K562 (cell line): ENCODE data around the gene GDF9. TPM values are rescaled to one million over a fixed set of nuclear protein-coding genes. Genes with fewer than 3 reads are reported as not detected.

Experiments
- ATF6 ChIP-seq: sonication (generic); formaldehyde crosslinking; IDR thresholded peaks from 2 replicates; pipeline ENCODE4 v1.4.0; 2020; ENCODE audit warnings: mild to moderate bottlenecking, missing genetic modification reagents
- BACH1 ChIP-seq: fragments of 200-800 bp; sonication (Bioruptor generic); IDR thresholded peaks from 2 replicates; pipeline ENCODE4 v1.6.1; 2016; ENCODE audit warnings: missing genetic modification characterization, missing compliant biosample characterization
- BDP1 ChIP-seq: IDR thresholded peaks from 3 replicates; pipeline ENCODE4 v1.6.1; 2011; ENCODE audit not compliant: insufficient read length, insufficient read depth
- EHMT2 ChIP-seq: fragments of 450-650 bp; IDR thresholded peaks from 2 replicates; pipeline ENCODE4 v1.6.1; 2018; ENCODE audit warnings: antibody characterized with exemption
- ETV5 ChIP-seq: sonication (generic); formaldehyde crosslinking; IDR thresholded peaks from 2 replicates; pipeline ENCODE4 v1.4.0; 2020; ENCODE audit warnings: low read depth, mild to moderate bottlenecking, missing genetic modification reagents
- GTF2E2 ChIP-seq: fragments of 200-800 bp; sonication (Bioruptor generic); IDR thresholded peaks from 2 replicates; pipeline ENCODE4 v1.6.1; 2016; ENCODE audit warnings: missing genetic modification characterization, missing compliant biosample characterization
- HLTF ChIP-seq: fragments of 450-650 bp; IDR thresholded peaks from 2 replicates; pipeline ENCODE4 v1.6.1; 2016
- JUND ChIP-seq, 2 experiments: IDR thresholded peaks; 2 replicates in 1 of 2; 3 replicates in 1 of 2; pipeline ENCODE4 v1.6.1; 2011; ENCODE audit warnings: borderline replicate concordance in 2 of 2, low read depth in 2 of 2, low read length in 2 of 2, improper control_type of control experiment in 1 of 2, missing biosample characterization in 1 of 2, missing genetic modification characterization in 1 of 2, missing genetic modification reagents in 1 of 2
- RAD51 ChIP-seq: fragments of 450-650 bp; IDR thresholded peaks from 2 replicates; pipeline ENCODE4 v1.7.1; 2016; ENCODE audit warnings: low read depth, mild to moderate bottlenecking, borderline replicate concordance
- RCOR1 ChIP-seq, 2 experiments: IDR thresholded peaks; 2 replicates each; pipeline ENCODE4 v1.6.1; 2012; ENCODE audit warnings: low read depth in 2 of 2, low read length in 2 of 2, borderline replicate concordance in 1 of 2, improper control_type of control experiment in 1 of 2
- SIX5 ChIP-seq, 2 experiments: IDR thresholded peaks; 2 replicates each; pipeline ENCODE4 v1.6.1; 2011; ENCODE audit warnings: low read length in 2 of 2, borderline replicate concordance in 1 of 2, low read depth in 1 of 2, mild to moderate bottlenecking in 1 of 2, moderate library complexity in 1 of 2; ENCODE audit not compliant: insufficient read depth in 1 of 2
- SRSF9 ChIP-seq: fragments of 200-400 bp; formaldehyde crosslinking; IDR thresholded peaks from 2 replicates; pipeline ENCODE4 v1.6.1; 2017; ENCODE audit warnings: low read depth, low read length, borderline replicate concordance
- ZBTB1 ChIP-seq: sonication (generic); formaldehyde crosslinking; IDR thresholded peaks from 2 replicates; pipeline ENCODE4 v1.8.1; 2023; ENCODE audit warnings: missing genetic modification reagents, low read depth, mild to moderate bottlenecking, borderline replicate concordance
- ZBTB11 ChIP-seq, 3 experiments: fragments of 200-800 bp in 1 of 3; fragments of 250-450 bp in 1 of 3; fragments of 450-650 bp in 1 of 3; sonication (Bioruptor Pico) in 1 of 3; sonication (Bioruptor generic) in 1 of 3; formaldehyde crosslinking in 1 of 3; IDR thresholded peaks; 2 replicates each; pipeline versions ENCODE4 v1.6.1 to v1.8.0; 2016 to 2022; ENCODE audit warnings: mild to moderate bottlenecking in 2 of 3, missing genetic modification characterization in 2 of 3, missing compliant biosample characterization in 1 of 3, moderate library complexity in 1 of 3
- ZEB2 ChIP-seq: fragments of 450-650 bp; IDR thresholded peaks from 2 replicates; pipeline ENCODE4 v1.6.1; 2016
- polyA plus RNA-seq, 8 experiments: library from polyadenylated mRNA; depleted of rRNA in 4 of 8; stranded (reverse) in 5 of 8; unstranded in 3 of 8; fragments of >200 nt; fragmentation: Nextera tagmentation in 2 of 8; fragmentation: Illumina TruSeq in 1 of 8; extraction: Ambion mirVana in 2 of 8; extraction: Trizol in 1 of 8; gene quantifications; 2 replicates each; pipeline versions ENCODE4 v1.2.1 to v1.2.3, GENCODE V29; 2011 to 2014; ENCODE audit warnings: inconsistent platforms in 1 of 8, missing spikeins in 1 of 8
- total RNA-seq, 7 experiments: library from RNA; depleted of rRNA in 6 of 7; stranded (reverse); fragments of >200 nt in 6 of 7; fragmentation: Illumina TruSeq in 2 of 7; extraction: Trizol in 2 of 7; gene quantifications; 2 replicates each; pipeline versions ENCODE4 v1.2.1 to v1.2.3, GENCODE V29; 2011 to 2021; ENCODE audit warnings: low replicate concordance in 1 of 7
- TF ChIP-seq, protein P1 (sequence below): fragments of 250-450 bp; sonication (Bioruptor Pico); IDR thresholded peaks from 2 replicates; pipeline ENCODE4 v1.5.0; 2021; ENCODE audit warnings: mild to moderate bottlenecking, moderate library complexity
- TF ChIP-seq, protein P2 (sequence below): sonication (generic); formaldehyde crosslinking; IDR thresholded peaks from 2 replicates; pipeline ENCODE4 v1.8.1; 2022; ENCODE audit warnings: missing genetic modification reagents

Gene GDF9
- total and polyA plus RNA-seq, 9 of the 15 experiments (the other 6 are each of a cell fraction or from before 2014, with no cell fraction given) = 0.10 to 0.70 (median 0.20) TPM; not detected in 1

DNA sequence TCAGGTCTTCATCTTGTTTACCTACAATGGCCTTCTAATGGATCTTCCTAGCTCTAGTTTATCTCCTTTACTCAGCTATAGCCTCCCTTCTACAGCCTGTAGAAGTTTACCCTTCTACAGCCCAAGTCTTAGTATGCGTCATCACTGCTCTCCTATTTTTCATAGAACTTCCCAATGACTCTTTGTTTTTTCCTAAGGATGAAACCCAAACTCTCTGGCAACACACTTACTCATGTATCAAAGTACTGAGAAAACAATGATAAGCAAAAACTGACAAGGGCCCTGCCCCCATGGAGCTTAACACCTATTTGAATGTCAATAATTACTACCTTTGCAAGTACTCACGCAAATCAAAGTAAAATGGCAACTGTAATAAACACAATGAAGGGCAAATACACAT is 40.9 kb upstream of the GDF9 start (continued):
- TF ChIP-seq, protein P1, sequence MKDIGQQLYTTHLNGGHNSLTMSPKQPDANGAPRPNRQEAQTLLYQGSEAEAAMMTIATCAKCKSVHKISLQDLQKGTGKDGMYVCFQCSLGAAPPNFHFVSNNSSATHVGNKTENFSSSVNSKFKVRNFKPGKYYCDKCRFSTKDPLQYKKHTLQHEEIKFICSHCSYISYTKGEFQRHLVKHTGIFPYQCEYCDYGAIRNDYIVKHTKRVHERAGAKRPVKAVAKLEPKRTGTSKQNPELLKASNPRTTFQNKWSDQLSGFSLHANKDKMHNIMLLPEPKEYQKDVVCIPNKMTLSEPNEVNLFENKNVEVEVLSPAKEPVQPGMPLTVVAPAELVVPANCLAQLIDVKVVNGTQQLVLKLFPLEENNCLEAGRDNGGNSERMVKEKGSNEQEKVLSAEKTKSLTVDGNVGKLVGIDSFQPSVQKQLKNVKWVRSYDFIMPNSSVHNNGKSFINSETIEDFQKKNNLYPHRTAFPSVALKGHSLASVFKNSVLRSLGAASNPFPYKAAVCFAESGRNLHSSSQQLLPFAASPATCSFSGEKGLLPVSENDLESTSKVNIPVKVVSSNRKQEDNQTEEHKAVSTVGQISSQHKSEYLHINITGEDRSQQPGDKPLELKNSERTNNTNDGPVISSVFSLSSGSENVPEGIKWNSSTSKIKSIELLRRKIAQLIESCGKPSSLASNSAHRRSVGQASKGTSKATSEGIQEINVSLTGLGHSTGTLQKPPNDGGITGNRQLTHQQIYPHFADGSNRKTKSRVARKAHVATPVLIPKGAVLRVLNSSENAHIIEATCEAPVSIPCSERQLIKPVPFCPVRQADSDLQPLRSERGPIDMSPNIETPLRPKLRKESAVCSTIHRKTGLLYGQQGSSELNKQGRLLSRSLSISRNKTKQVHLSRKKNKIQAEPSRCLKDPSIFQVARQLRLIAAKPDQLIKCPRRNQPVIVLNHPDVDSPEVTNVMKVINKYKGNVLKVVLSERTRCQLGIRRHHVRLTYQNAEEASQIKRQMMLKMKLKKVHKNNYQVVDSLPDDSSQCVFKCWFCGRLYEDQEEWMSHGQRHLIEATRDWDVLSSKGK (CRISPR knock-in tag) = no peak
- TF ChIP-seq RCOR1 (IDR thresholded peaks at IDR 0.05; ENCODE audit: borderline replicate concordance in 1 of 2, low read depth in 2 of 2, low read length in 2 of 2) (no peak), ETV5 (CRISPR knock-in tag) (no peak), RAD51 (no peak), BACH1 (no peak), JUND (IDR thresholded peaks at IDR 0.05; ENCODE audit: borderline replicate concordance, low read depth, low read length) (peak; percentile 54; the same call in 1 of the 2 replicates), JUND (tag; IDR thresholded peaks at IDR 0.05; ENCODE audit: borderline replicate concordance, low read depth, low read length) (no peak; the same call in 1 of the 3 replicates), SRSF9 (no peak), EHMT2 (peak; percentile 44; the same call in 1 of the 2 replicates), HLTF (no peak), ATF6 (no peak), GTF2E2 (tag) (no peak), ZBTB11 (CRISPR knock-in tag; IDR thresholded peaks at IDR 0.05) (no peak), BDP1 (no peak), ZEB2 (no peak), ZBTB1 (CRISPR knock-in tag) (no peak), SIX5 (IDR thresholded peaks at IDR 0.05; ENCODE audit: borderline replicate concordance in 1 of 2, insufficient read depth in 1 of 2, low read depth in 1 of 2, low read length in 2 of 2) (no peak)
- TF ChIP-seq, protein P2, sequence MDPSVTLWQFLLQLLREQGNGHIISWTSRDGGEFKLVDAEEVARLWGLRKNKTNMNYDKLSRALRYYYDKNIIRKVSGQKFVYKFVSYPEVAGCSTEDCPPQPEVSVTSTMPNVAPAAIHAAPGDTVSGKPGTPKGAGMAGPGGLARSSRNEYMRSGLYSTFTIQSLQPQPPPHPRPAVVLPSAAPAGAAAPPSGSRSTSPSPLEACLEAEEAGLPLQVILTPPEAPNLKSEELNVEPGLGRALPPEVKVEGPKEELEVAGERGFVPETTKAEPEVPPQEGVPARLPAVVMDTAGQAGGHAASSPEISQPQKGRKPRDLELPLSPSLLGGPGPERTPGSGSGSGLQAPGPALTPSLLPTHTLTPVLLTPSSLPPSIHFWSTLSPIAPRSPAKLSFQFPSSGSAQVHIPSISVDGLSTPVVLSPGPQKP (CRISPR knock-in tag) = no peak
